Measurements from ENCODE around the gene NPY5R.

The NPY5R gene

GRCh38 chr4:163384434-163384833, 40.7 kb downstream of the NPY5R start:
- Histone ChIP-seq H3K4me1 (ENCODE audit: insufficient read depth, low read length, severe bottlenecking) (no peaks in the 10 kb centered on the region), H3F3A (ENCODE audit: insufficient read depth, low read length) (no peaks in the 10 kb centered on the region), H3K4me2 (ENCODE audit: low read length) (no peak overlapping the region), H3K4me3 (ENCODE audit: low read depth, low read length, poor library complexity, severe bottlenecking) (no peak overlapping the region), H3K36me3 (ENCODE audit: insufficient read depth, low read length) (no peaks in the 10 kb centered on the region), H3K27ac (ENCODE audit: low read depth, low read length, poor library complexity, severe bottlenecking) (no peak overlapping the region), H3K9me3 (ENCODE audit: low read length) (no peaks in the 10 kb centered on the region), H3K79me2 (ENCODE audit: insufficient read depth, low read length) (no peaks in the 10 kb centered on the region), H4K20me1 (ENCODE audit: insufficient read depth, low read length) (no peaks in the 10 kb centered on the region), H2AFZ (ENCODE audit: low read length) (no peak overlapping the region), H3K27me3 (ENCODE audit: insufficient read depth, low read length) (no peaks in the 10 kb centered on the region), H3K9me2 (ENCODE audit: low read depth, low read length) (no peaks in the 10 kb centered on the region), H3K9ac (ENCODE audit: low read length) (no peak overlapping the region)
- TF ChIP-seq CTCF (IDR thresholded peaks at IDR 0.05; ENCODE audit: low read length) (no peak), EZH2 (IDR thresholded peaks at IDR 0.05; ENCODE audit: borderline replicate concordance, low read length) (no peak)

- no peaks in the 10 kb centered on the region for H3K4me1 ChIP-seq (ENCODE audit: insufficient read depth, low read length, severe bottlenecking)
Observed at GRCh38 chr4:163384926-163385325, 41.2 kb downstream of the NPY5R start.

GRCh38 chr4:163385466-163385865, 41.8 kb downstream of the NPY5R start:
- no peak for TF ChIP-seq EZH2 (IDR thresholded peaks at IDR 0.05; ENCODE audit: borderline replicate concordance, low read length)
- no peak for TF ChIP-seq CTCF (IDR thresholded peaks at IDR 0.05; ENCODE audit: low read length)
- Histone ChIP-seq H3K4me1 (ENCODE audit: insufficient read depth, low read length, severe bottlenecking) (no peaks in the 10 kb centered on the region), H3K4me3 (ENCODE audit: low read depth, low read length, poor library complexity, severe bottlenecking) (no peak overlapping the region), H2AFZ (ENCODE audit: low read length) (no peak overlapping the region), H4K20me1 (ENCODE audit: insufficient read depth, low read length) (no peaks in the 10 kb centered on the region), H3K27me3 (ENCODE audit: insufficient read depth, low read length) (no peaks in the 10 kb centered on the region), H3K9ac (ENCODE audit: low read length) (no peak overlapping the region), H3K9me3 (ENCODE audit: low read length) (no peaks in the 10 kb centered on the region), H3K4me2 (ENCODE audit: low read length) (no peak overlapping the region), H3F3A (ENCODE audit: insufficient read depth, low read length) (no peaks in the 10 kb centered on the region), H3K79me2 (ENCODE audit: insufficient read depth, low read length) (no peaks in the 10 kb centered on the region), H3K27ac (ENCODE audit: low read depth, low read length, poor library complexity, severe bottlenecking) (no peak overlapping the region), H3K9me2 (ENCODE audit: low read depth, low read length) (no peaks in the 10 kb centered on the region), H3K36me3 (ENCODE audit: insufficient read depth, low read length) (no peaks in the 10 kb centered on the region)

More at GRCh38 chr4:163384926-163385325, 41.2 kb downstream of the NPY5R start:
- Histone ChIP-seq H4K20me1 (ENCODE audit: insufficient read depth, low read length) (no peaks in the 10 kb centered on the region), H3K9me3 (ENCODE audit: low read length) (no peaks in the 10 kb centered on the region), H3K9me2 (ENCODE audit: low read depth, low read length) (no peaks in the 10 kb centered on the region), H3K9ac (ENCODE audit: low read length) (no peak overlapping the region), H3K79me2 (ENCODE audit: insufficient read depth, low read length) (no peaks in the 10 kb centered on the region), H3F3A (ENCODE audit: insufficient read depth, low read length) (no peaks in the 10 kb centered on the region), H3K4me3 (ENCODE audit: low read depth, low read length, poor library complexity, severe bottlenecking) (no peak overlapping the region), H3K27me3 (ENCODE audit: insufficient read depth, low read length) (no peaks in the 10 kb centered on the region), H3K36me3 (ENCODE audit: insufficient read depth, low read length) (no peaks in the 10 kb centered on the region), H2AFZ (ENCODE audit: low read length) (no peak overlapping the region), H3K4me2 (ENCODE audit: low read length) (no peak overlapping the region), H3K27ac (ENCODE audit: low read depth, low read length, poor library complexity, severe bottlenecking) (no peak overlapping the region)
- TF ChIP-seq EZH2 (IDR thresholded peaks at IDR 0.05; ENCODE audit: borderline replicate concordance, low read length) (no peak), CTCF (IDR thresholded peaks at IDR 0.05; ENCODE audit: low read length) (no peak)

All from OCI-LY1 (cell line).